ENCODE measurements around the gene WDR12.
A peak's percentile ranks its signal among the peaks of the same experiment; 100 is the strongest.

The WDR12 gene

DNA sequence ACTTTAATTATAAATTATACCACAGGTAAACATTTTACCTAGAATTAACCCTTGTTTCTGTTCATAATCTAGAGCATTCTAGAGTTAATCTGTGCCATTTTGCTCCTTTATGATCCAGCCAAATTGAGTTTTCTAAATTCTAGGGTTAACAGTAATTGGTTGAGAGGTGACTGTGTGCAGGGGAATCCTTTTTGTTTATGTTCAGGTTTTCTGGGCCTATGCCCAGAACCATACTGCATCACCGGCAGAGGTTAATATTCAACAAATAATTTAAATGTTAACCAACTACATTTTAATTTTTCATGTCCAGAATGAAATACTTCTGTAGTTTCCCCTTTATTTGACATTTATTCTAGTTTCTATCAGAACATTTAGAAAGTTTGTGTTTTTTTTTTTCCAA, 32.9 kb upstream of the WDR12 start:
- no peak overlapping the region for H3K27ac ChIP-seq
- no peaks in the 10 kb centered on the region for H3K36me3 ChIP-seq (replicated peaks)
- no peak overlapping the region for H3K4me3 ChIP-seq (ENCODE audit: low read depth, low read length)
- in situ Hi-C loops (cut with HindIII; ENCODE audit: low pct_ligation_motif_present, low sequenced_read_pairs) = no loop called here
- peak; percentile 2 for DNase-seq
- H3K27me3 ChIP-seq (replicated peaks) = no peaks in the 10 kb centered on the region
- TF ChIP-seq, protein P1, sequence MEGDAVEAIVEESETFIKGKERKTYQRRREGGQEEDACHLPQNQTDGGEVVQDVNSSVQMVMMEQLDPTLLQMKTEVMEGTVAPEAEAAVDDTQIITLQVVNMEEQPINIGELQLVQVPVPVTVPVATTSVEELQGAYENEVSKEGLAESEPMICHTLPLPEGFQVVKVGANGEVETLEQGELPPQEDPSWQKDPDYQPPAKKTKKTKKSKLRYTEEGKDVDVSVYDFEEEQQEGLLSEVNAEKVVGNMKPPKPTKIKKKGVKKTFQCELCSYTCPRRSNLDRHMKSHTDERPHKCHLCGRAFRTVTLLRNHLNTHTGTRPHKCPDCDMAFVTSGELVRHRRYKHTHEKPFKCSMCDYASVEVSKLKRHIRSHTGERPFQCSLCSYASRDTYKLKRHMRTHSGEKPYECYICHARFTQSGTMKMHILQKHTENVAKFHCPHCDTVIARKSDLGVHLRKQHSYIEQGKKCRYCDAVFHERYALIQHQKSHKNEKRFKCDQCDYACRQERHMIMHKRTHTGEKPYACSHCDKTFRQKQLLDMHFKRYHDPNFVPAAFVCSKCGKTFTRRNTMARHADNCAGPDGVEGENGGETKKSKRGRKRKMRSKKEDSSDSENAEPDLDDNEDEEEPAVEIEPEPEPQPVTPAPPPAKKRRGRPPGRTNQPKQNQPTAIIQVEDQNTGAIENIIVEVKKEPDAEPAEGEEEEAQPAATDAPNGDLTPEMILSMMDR (IDR thresholded peaks at IDR 0.05; ENCODE audit: low read depth, low read length, missing control alignments) = no peak

DNA sequence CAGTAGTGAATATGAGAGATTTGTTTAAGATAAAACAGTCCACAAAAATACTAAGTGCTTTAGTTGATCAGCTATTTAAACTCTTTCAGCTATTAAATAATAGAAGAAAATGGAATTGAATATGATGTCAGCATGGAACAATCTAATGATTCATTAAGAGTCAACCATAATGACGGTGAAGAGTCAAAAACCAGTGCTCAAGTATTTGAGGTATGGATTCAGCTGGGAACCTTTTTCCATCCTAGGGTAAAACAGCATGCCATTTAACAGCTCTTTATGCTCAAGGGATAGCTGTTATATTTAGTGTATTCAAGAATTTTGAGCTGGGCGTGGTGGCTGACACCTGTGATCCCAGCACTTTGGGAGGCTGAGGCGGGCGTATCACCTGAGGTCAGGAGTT, 30.3 kb upstream of the WDR12 start:
- Histone ChIP-seq H3K27ac (peak overlapping the region; percentile 52), H3K4me3 (ENCODE audit: low read depth, low read length) (no peak overlapping the region), H3K36me3 (replicated peaks) (no peaks in the 10 kb centered on the region), H3K27me3 (replicated peaks) (no peaks in the 10 kb centered on the region)
- peak; percentile 49 for DNase-seq
- TF ChIP-seq, protein P1 (IDR thresholded peaks at IDR 0.05; ENCODE audit: low read depth, low read length, missing control alignments) = no peak
- in situ Hi-C loops (cut with HindIII; ENCODE audit: low pct_ligation_motif_present, low sequenced_read_pairs) = no loop called here

DNA sequence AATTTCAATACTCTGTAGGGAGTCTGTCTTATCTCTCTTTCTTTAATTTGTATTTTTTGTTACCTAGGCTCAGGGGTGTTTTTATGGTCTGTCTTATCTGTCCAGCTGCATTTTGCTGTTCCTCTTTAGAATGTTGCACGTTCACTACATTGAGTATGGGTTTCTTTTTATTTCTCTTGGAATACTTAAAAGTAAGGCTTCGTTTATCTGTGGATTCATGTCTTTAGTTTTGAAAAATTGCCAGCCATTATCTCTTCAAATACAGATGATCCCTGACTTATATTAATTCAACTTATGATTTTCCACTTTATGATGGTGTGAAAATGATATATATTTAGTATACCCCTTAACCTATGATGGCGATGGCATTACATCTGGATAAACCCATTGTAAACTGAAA, 27.5 kb upstream of the WDR12 start:
- no peaks in the 10 kb centered on the region for H3K36me3 ChIP-seq (replicated peaks)
- no peak for DNase-seq
- in situ Hi-C loops (cut with HindIII; ENCODE audit: low pct_ligation_motif_present, low sequenced_read_pairs) = no loop called here
- no peak overlapping the region for H3K4me3 ChIP-seq (ENCODE audit: low read depth, low read length)
- TF ChIP-seq, protein P1 (IDR thresholded peaks at IDR 0.05; ENCODE audit: low read depth, low read length, missing control alignments) = no peak
- H3K27me3 ChIP-seq (replicated peaks) = no peaks in the 10 kb centered on the region
- H3K27ac ChIP-seq = no peak overlapping the region

DNA sequence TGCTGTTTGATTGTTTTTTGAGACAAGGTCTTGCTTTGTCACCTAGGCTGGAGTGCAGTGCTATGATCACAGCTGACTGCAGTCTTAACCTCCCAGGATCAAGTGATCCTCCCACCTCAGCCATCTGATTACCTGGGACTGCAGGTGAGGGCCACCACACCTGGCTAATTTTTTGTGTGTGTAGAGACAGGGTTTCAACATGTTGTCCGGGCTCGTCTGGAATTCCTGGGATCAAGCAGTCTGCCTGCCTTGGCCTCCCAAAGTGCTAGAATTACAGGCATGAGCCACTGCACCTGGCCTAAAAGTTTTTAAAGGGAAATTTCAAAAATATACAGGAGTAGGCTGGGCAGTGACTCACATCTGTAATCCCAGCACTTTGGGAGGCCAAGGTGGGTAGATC, 23.0 kb upstream of the WDR12 start:
- H3K27me3 ChIP-seq (replicated peaks) = no peaks in the 10 kb centered on the region
- in situ Hi-C loops (cut with HindIII; ENCODE audit: low pct_ligation_motif_present, low sequenced_read_pairs) = no loop called here

DNA sequence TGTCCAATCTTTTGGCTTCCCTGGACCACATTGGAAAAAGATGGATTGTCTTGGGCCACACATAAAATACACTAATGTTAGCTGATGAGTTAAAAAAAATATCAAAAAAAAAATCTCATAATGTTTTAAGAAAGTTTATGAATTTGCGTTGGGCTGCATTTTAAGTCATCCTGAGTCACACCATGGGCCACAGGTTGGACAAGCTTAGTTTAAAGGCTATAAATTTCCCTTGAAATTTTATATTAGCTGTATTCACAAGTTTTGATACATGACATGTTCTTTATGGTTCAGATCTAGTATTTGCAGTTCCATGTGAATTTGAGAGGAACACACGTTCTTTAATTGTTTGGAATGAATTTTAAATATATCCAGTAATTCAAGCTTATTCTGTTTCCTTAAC, 22.5 kb upstream of the WDR12 start:
- no peak for DNase-seq
- TF ChIP-seq, protein P1 (IDR thresholded peaks at IDR 0.05; ENCODE audit: low read depth, low read length, missing control alignments) = no peak
- Histone ChIP-seq H3K4me3 (ENCODE audit: low read depth, low read length) (no peak overlapping the region), H3K27ac (no peak overlapping the region), H3K27me3 (replicated peaks) (no peaks in the 10 kb centered on the region), H3K36me3 (replicated peaks) (no peaks in the 10 kb centered on the region)
- in situ Hi-C loops (cut with HindIII; ENCODE audit: low pct_ligation_motif_present, low sequenced_read_pairs) = no loop called here

More for the DNA sequence above, 23.0 kb upstream of the WDR12 start:
- TF ChIP-seq, protein P1 (IDR thresholded peaks at IDR 0.05; ENCODE audit: low read depth, low read length, missing control alignments) = no peak
- Histone ChIP-seq H3K36me3 (replicated peaks) (no peaks in the 10 kb centered on the region), H3K27ac (no peak overlapping the region), H3K4me3 (ENCODE audit: low read depth, low read length) (no peak overlapping the region)
- no peak for DNase-seq

DNA sequence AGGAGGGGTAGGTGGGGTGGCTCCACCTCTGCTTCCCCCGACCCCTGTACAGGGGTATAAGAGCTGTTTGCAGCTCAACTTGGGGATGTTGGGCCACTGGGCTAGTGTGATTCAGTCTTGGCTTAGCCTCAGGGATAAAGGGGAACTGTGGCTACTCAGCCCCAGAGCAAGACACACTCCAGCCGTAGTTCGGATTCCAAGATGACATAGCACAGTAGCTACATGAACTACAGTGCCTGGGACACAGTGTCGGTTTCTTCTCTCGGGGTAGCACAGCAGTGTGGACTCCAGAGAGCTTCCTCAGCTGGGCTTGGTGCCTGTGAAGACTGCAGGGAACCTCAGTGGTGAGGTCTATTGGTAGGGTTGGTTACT, 21.7 kb upstream of the WDR12 start:
- Histone ChIP-seq H3K27me3 (replicated peaks) (no peaks in the 10 kb centered on the region), H3K27ac (no peak overlapping the region), H3K36me3 (replicated peaks) (no peaks in the 10 kb centered on the region), H3K4me3 (ENCODE audit: low read depth, low read length) (no peak overlapping the region)
- no peak for DNase-seq
- TF ChIP-seq, protein P1 (IDR thresholded peaks at IDR 0.05; ENCODE audit: low read depth, low read length, missing control alignments) = no peak
- in situ Hi-C loops (cut with HindIII; ENCODE audit: low pct_ligation_motif_present, low sequenced_read_pairs) = no loop called here

Measured in brain microvascular endothelial cell (primary cell).